Tibial nerve (tissue), 4 donors: ENCODE results near the gene ARMC9. TPM values are rescaled to one million over a fixed set of nuclear protein-coding genes. Genes with fewer than 3 reads are reported as not detected.

Experiments used
- DNase-seq, 2 donors: peaks; one replicate each; pipeline ENCODE4 v3.0.0-alpha.2; 2019; ENCODE audit warnings: low spot score in 2 of 2
- H3K27ac ChIP-seq, 4 donors: fragments of 200-600 bp; sonication (generic) in 3 of 4; one replicate each; pipeline ENCODE4 v1.5.1; 2017 to 2019; ENCODE audit warnings: mild to moderate bottlenecking in 1 of 4
- H3K27me3 ChIP-seq, 2 donors: fragments of 200-600 bp; sonication (generic) in 1 of 2; one replicate each; pipeline versions ENCODE4 v1.5.1 to v1.6.0; 2017 to 2019
- H3K36me3 ChIP-seq, 3 donors: fragments of 200-600 bp; sonication (generic); one replicate each; pipeline ENCODE4 v1.5.1; 2018 to 2019
- H3K4me1 ChIP-seq, 4 donors: fragments of 200-600 bp; sonication (generic) in 3 of 4; one replicate each; pipeline ENCODE4 v1.5.1; 2017 to 2019
- H3K4me3 ChIP-seq, 4 donors: fragments of 200-600 bp; sonication (generic) in 3 of 4; one replicate each; pipeline ENCODE4 v1.5.1; 2017 to 2019; ENCODE audit warnings: mild to moderate bottlenecking in 1 of 4, moderate library complexity in 1 of 4
- H3K9me3 ChIP-seq, 4 donors: fragments of 200-600 bp; sonication (generic) in 3 of 4; one replicate each; pipeline ENCODE4 v1.5.1; 2017 to 2019
- CTCF ChIP-seq, 5 experiments: fragments of 200-600 bp in 3 of 5; fragments of 450-650 bp in 2 of 5; sonication (generic) in 3 of 5; IDR thresholded peaks; one replicate each; pipeline ENCODE4 v1.5.1; 2016 to 2019; ENCODE audit warnings: antibody characterized with exemption in 5 of 5, mild to moderate bottlenecking in 3 of 5, moderate library complexity in 2 of 5
- EP300 ChIP-seq, 2 donors: sonication (generic); formaldehyde crosslinking; IDR thresholded peaks; one replicate each; pipeline ENCODE4 v1.6.1; 2017; ENCODE audit warnings: antibody characterized with exemption in 2 of 2, mild to moderate bottlenecking in 1 of 2
- POLR2A ChIP-seq, 2 donors: fragments of 450-650 bp; IDR thresholded peaks; one replicate each; pipeline ENCODE4 v1.6.1; 2017; ENCODE audit warnings: antibody characterized with exemption in 2 of 2, mild to moderate bottlenecking in 2 of 2, moderate library complexity in 2 of 2
- WGBS, 2 donors: methylation state at CpG; one replicate each; pipeline ENCODE4 v1.1.5; 2018; 5-methylcytosine and 5-hydroxymethylcytosine counted together
- total RNA-seq, 4 donors: library from RNA; depleted of rRNA; stranded (reverse); fragments of >200 nt; gene quantifications; one replicate each; pipeline ENCODE4 v1.1.0, GENCODE V29; 2016

Gene ARMC9
- total RNA-seq, 4 donors from 2014 or later, result 8.7 to 30.0 (median 18.6) TPM

- no peak overlapping the region for H3K27ac ChIP-seq
- no peak for DNase-seq
- H3K9me3 ChIP-seq, result peaks cover 0 to 11% (median 0%) of the 10 kb centered on the region in 4 donors
- no peaks in the 10 kb centered on the region for H3K27me3 ChIP-seq
- TF ChIP-seq POLR2A (IDR thresholded peaks at IDR 0.05) (no peak), CTCF (IDR thresholded peaks at IDR 0.05) (no peak), EP300 (IDR thresholded peaks at IDR 0.05) (no peak)
- 87 to 92% methylated on average over 3 of the region's 3 CpGs for whole genome bisulfite sequencing, 2 donors
- H3K4me3 ChIP-seq, result no peak overlapping the region
- peaks cover 0 to 23% (median 0%) of the 10 kb centered on the region in 3 donors for H3K36me3 ChIP-seq
- H3K4me1 ChIP-seq, result peaks cover 0 to 3% (median 0%) of the 10 kb centered on the region in 4 donors
Observed at GRCh38 chr2:231315896-231316295, 117.5 kb downstream of the ARMC9 start.

DNA sequence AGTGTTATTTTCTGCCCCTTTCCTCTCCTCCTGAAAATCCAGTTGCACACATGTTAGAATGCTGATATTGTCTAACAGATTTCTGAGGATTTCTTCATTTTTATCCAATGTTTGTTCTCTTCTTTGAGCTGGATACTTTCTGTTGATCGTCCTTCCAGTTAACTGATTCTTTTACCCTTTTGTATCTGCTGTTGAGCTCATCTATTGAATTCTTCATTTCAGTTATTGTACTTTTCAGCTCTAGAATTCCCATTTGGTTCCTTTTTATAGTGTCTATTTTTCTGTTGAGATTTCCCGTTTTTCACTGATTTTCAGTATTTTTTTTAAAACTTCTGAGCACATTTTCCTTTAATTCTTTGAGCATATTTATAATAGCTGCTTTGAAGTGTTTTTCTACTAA lies 119.1 kb downstream of the ARMC9 start:
- H3K36me3 ChIP-seq, result peaks cover 0 to 23% (median 0%) of the 10 kb centered on the region in 3 donors
- TF ChIP-seq POLR2A (IDR thresholded peaks at IDR 0.05) (no peak), CTCF (IDR thresholded peaks at IDR 0.05) (no peak), EP300 (IDR thresholded peaks at IDR 0.05) (no peak)

DNA sequence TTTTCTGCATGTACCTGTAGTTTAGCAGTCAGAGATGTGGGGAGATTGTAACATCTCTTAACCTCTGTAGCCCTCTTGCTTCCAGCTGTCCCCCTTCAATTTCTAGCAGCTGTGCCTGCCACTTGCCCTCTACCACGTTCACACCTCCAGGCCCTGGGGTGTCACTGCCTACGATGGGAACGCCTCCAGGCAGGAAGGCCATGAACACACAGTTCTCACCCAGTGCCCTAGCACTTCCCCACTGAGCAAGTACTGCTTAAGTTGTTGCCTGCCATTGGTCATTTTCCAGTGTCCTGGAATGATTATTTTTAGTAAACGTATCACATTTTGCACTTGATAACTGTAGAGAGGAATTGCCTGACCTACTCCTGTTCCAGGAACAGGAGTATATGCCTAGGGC lies 120.0 kb downstream of the ARMC9 start:
- Histone ChIP-seq H3K9me3 (peaks cover 0 to 11% (median 0%) of the 10 kb centered on the region in 4 donors), H3K4me3 (no peak overlapping the region), H3K36me3 (peaks cover 0 to 23% (median 0%) of the 10 kb centered on the region in 3 donors), H3K27ac (no peak overlapping the region), H3K27me3 (no peaks in the 10 kb centered on the region), H3K4me1 (peaks cover 0 to 3% (median 0%) of the 10 kb centered on the region in 4 donors)
- WGBS, 2 donors, result 81 to 91% methylated on average over 4 of the region's 4 CpGs
- DNase-seq, result no peak
- TF ChIP-seq EP300 (IDR thresholded peaks at IDR 0.05), result no peak

More for the DNA sequence above, 119.1 kb downstream of the ARMC9 start:
- no peak overlapping the region for H3K27ac ChIP-seq
- DNase-seq, result no peak
- no peak overlapping the region for H3K4me3 ChIP-seq
- H3K9me3 ChIP-seq, result peaks cover 0 to 11% (median 0%) of the 10 kb centered on the region in 4 donors
- peaks cover 0 to 3% (median 0%) of the 10 kb centered on the region in 4 donors for H3K4me1 ChIP-seq
- no peaks in the 10 kb centered on the region for H3K27me3 ChIP-seq
- 92% methylated on average over 2 of the region's 2 CpGs for WGBS, 2 donors

- H3K36me3 ChIP-seq, result peaks cover 0 to 23% (median 0%) of the 10 kb centered on the region in 3 donors
- no peak for DNase-seq
- no peaks in the 10 kb centered on the region for H3K27me3 ChIP-seq
- TF ChIP-seq EP300 (IDR thresholded peaks at IDR 0.05) (no peak), POLR2A (IDR thresholded peaks at IDR 0.05) (no peak), CTCF (IDR thresholded peaks at IDR 0.05) (no peak)
- peaks cover 0 to 3% (median 0%) of the 10 kb centered on the region in 4 donors for H3K4me1 ChIP-seq
- no peak overlapping the region for H3K4me3 ChIP-seq
- H3K9me3 ChIP-seq, result peaks cover 0 to 11% (median 0%) of the 10 kb centered on the region in 4 donors
- no peak overlapping the region for H3K27ac ChIP-seq
- 98 to 100% methylated on average over 2 of the region's 2 CpGs for WGBS, 2 donors
Observed at GRCh38 chr2:231318954-231319353, 120.5 kb downstream of the ARMC9 start.

GRCh38 chr2:231319867-231320266 lies 121.4 kb downstream of the ARMC9 start:
- no peak overlapping the region for H3K27ac ChIP-seq
- peaks cover 0 to 23% (median 0%) of the 10 kb centered on the region in 3 donors for H3K36me3 ChIP-seq
- peaks cover 0 to 3% (median 0%) of the 10 kb centered on the region in 4 donors for H3K4me1 ChIP-seq
- DNase-seq, result no peak
- H3K9me3 ChIP-seq, result peaks cover 0 to 11% (median 0%) of the 10 kb centered on the region in 4 donors
- WGBS, 2 donors, result 53 to 61% methylated on average over 1 of the region's 1 CpG
- no peaks in the 10 kb centered on the region for H3K27me3 ChIP-seq
- H3K4me3 ChIP-seq, result no peak overlapping the region
- TF ChIP-seq EP300 (IDR thresholded peaks at IDR 0.05) (no peak), POLR2A (IDR thresholded peaks at IDR 0.05) (no peak), CTCF (IDR thresholded peaks at IDR 0.05) (no peak)
